IPS-20b (cell line): ENCODE data around the gene TSLP.
A peak's percentile ranks its signal among the peaks of the same experiment; 100 is the strongest.

Experiments used
- H3K27ac ChIP-seq: one replicate; pipeline ENCODE4 v1.5.1; 2013; ENCODE audit warnings: low read length
- H3K27me3 ChIP-seq: 2 replicates; pipeline ENCODE4 v1.6.1; 2013; ENCODE audit warnings: mild to moderate bottlenecking, low read length, inconsistent platforms; ENCODE audit not compliant: insufficient read depth
- H3K36me3 ChIP-seq: 2 replicates; pipeline ENCODE4 v1.6.1; 2013; ENCODE audit warnings: low read depth, mild to moderate bottlenecking, inconsistent platforms, low read length, moderate library complexity; ENCODE audit not compliant: insufficient read depth
- H3K4me1 ChIP-seq: 2 replicates; pipeline ENCODE4 v1.6.1; 2013; ENCODE audit warnings: mild to moderate bottlenecking, control low read depth, inconsistent platforms, low read length, moderate library complexity; ENCODE audit not compliant: insufficient read depth
- H3K4me3 ChIP-seq: 2 replicates; pipeline ENCODE4 v1.5.1; 2013; ENCODE audit warnings: mild to moderate bottlenecking, low read length, inconsistent platforms
- H3K9ac ChIP-seq: 2 replicates; pipeline ENCODE4 v1.6.1; 2013; ENCODE audit warnings: low read depth, mild to moderate bottlenecking, inconsistent platforms, low read length, moderate library complexity
- H3K9me3 ChIP-seq: 2 replicates; pipeline ENCODE4 v1.6.1; 2013; ENCODE audit warnings: mild to moderate bottlenecking, low read depth, low read length, inconsistent platforms; ENCODE audit not compliant: insufficient read depth

TSLP gene

GRCh38 chr5:111071413-111071812 is at the start of gene TSLP:
TSLP (plus strand) TSS chr5:111071713; CDS start chr5:111071891, 178 bp downstream.
- Histone ChIP-seq H3K9me3 (no peaks in the 10 kb centered on the region), H3K27me3 (peaks cover 84% of the 10 kb centered on the region), H3K4me3 (peak within 1 kb of the TSS; percentile 75), H3K27ac (no peak within 1 kb of the TSS), H3K36me3 (no peaks in the 10 kb centered on the region), H3K4me1 (peaks cover 6% of the 10 kb centered on the region; the same call in 1 of the 2 replicates), H3K9ac (peak within 1 kb of the TSS; percentile 51; the same call in 1 of the 2 replicates)

- no peaks in the 10 kb centered on the region for H3K9me3 ChIP-seq
- no peak overlapping the region for H3K27ac ChIP-seq
- H3K36me3 ChIP-seq, result no peaks in the 10 kb centered on the region
- no peaks in the 10 kb centered on the region for H3K4me1 ChIP-seq
- no peak overlapping the region for H3K4me3 ChIP-seq
- H3K9ac ChIP-seq, result no peak overlapping the region
- no peaks in the 10 kb centered on the region for H3K27me3 ChIP-seq
Measured at GRCh38 chr5:111022301-111022700, 49.2 kb upstream of the TSLP start.

- H3K4me1 ChIP-seq, result no peaks in the 10 kb centered on the region
- no peaks in the 10 kb centered on the region for H3K36me3 ChIP-seq
- H3K9me3 ChIP-seq, result no peaks in the 10 kb centered on the region
- H3K27ac ChIP-seq, result no peak overlapping the region
- no peaks in the 10 kb centered on the region for H3K27me3 ChIP-seq
- H3K4me3 ChIP-seq, result no peak overlapping the region
- no peak overlapping the region for H3K9ac ChIP-seq
Measured at GRCh38 chr5:111028865-111029264, 42.6 kb upstream of the TSLP start.

GRCh38 chr5:111043712-111044506 is 27.6 kb upstream of the TSLP start:
- no peak overlapping the region for H3K27ac ChIP-seq
- H3K27me3 ChIP-seq, result no peaks in the 10 kb centered on the region
- no peaks in the 10 kb centered on the region; the same call in 1 of the 2 replicates for H3K4me1 ChIP-seq
- H3K9me3 ChIP-seq, result no peaks in the 10 kb centered on the region
- H3K9ac ChIP-seq, result no peak overlapping the region
- no peaks in the 10 kb centered on the region for H3K36me3 ChIP-seq
- H3K4me3 ChIP-seq, result no peak overlapping the region

DNA sequence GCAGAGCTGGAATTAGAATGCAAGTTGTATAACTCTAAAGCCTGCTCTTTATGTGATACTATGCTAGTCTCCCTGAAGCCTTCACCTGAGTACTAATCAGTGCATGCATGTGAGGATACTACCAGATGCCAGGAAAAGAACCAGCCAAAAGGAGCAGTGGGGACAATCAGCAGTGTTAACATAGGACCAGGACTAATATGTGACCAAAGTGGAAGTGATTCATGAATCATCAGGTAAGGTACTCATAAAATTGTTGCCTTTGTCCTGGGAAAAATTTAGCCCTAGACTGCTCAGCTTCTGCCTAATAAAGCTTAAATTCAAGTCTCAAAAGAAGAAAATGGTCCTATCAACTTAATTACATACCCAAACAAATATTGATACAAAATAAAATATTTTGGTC is 13.4 kb upstream of the TSLP start:
- H3K9me3 ChIP-seq, result no peaks in the 10 kb centered on the region
- H3K9ac ChIP-seq, result no peak overlapping the region
- H3K27me3 ChIP-seq, result no peaks in the 10 kb centered on the region
- H3K36me3 ChIP-seq, result no peaks in the 10 kb centered on the region
- H3K27ac ChIP-seq, result no peak overlapping the region
- no peaks in the 10 kb centered on the region for H3K4me1 ChIP-seq
- no peak overlapping the region for H3K4me3 ChIP-seq

DNA sequence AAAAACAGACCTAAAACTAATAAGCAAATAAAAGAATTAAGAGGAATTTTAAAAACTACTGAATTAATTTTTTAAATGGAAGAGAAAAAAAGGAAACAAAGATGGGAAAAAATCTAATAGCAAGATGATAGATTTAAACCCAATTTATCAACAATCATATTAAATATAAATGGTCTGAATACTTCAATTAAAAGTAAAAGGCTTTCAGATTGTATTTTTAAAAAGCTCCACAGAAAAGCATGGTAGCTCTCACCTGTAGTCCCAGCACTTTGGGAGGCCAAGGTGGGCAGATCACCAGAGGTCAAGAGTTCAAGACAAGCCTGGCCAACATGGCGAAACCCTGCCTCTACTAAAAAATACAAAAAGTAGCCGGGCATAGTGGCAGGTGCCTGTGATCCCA is 11.3 kb upstream of the TSLP start:
- H3K4me1 ChIP-seq, result no peaks in the 10 kb centered on the region
- H3K27me3 ChIP-seq, result no peaks in the 10 kb centered on the region
- H3K4me3 ChIP-seq, result no peak overlapping the region
- no peaks in the 10 kb centered on the region for H3K36me3 ChIP-seq
- H3K9me3 ChIP-seq, result no peaks in the 10 kb centered on the region
- H3K9ac ChIP-seq, result no peak overlapping the region
- H3K27ac ChIP-seq, result no peak overlapping the region

DNA sequence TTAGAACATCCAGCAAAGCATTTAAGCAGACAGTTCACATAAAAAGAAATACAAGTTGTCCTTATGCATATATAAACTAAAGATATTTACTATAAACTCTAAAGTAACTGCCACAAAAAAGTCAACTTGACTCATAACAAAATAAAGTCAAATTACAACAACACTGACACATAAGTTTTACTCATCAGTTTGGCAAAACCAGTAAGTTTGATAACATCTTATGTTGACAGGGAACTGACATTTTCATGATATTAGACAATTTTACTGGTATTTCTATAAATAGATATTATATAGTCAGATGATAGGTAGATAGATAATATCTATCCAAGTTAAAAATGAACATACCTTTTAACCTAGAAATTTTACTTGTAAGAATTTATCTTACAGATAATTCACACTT is 9.9 kb upstream of the TSLP start:
- H3K9me3 ChIP-seq, result no peaks in the 10 kb centered on the region
- no peaks in the 10 kb centered on the region for H3K27me3 ChIP-seq
- no peaks in the 10 kb centered on the region for H3K4me1 ChIP-seq
- no peak overlapping the region for H3K27ac ChIP-seq
- H3K36me3 ChIP-seq, result no peaks in the 10 kb centered on the region
- no peak overlapping the region for H3K9ac ChIP-seq
- H3K4me3 ChIP-seq, result no peak overlapping the region

- H3K27me3 ChIP-seq, result peaks cover 16% of the 10 kb centered on the region
- H3K4me3 ChIP-seq, result no peak overlapping the region
- no peak overlapping the region for H3K27ac ChIP-seq
- no peaks in the 10 kb centered on the region for H3K9me3 ChIP-seq
- no peaks in the 10 kb centered on the region for H3K36me3 ChIP-seq
- H3K9ac ChIP-seq, result no peak overlapping the region
- no peaks in the 10 kb centered on the region for H3K4me1 ChIP-seq
Measured at GRCh38 chr5:111063709-111064322, 7.7 kb upstream of the TSLP start.

DNA sequence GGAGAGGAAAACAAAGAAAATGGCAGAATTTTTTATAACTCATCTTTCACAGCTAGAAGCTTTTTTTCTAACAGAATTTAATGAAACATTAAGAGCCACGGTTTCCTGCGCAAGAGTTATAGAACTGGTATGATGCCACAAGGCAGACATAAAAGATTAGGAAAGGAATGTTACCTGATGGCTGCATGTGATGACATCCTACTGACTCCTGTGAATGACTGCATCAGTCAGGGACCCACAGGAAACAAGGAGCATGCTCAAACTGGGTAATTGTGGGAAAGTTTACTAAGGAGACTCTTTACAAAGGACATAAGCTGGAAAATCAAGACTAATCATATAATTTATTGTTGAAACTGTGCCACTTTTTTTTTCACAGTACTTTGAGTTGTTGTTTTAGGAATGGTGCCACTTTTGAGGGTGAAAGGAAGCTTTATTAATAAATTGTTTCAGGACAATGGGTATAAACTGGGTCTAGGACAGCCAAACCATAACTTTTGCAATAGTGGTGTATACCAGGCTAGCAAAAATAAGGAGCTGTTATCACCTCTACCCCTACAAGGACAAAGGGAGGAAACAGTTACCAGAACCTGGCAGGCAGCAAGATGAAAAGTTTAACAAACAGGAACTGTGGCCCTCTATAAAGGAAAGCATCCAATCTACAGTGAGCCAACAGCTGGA is 5.1 kb upstream of the TSLP start:
- Histone ChIP-seq H3K36me3 (no peaks in the 10 kb centered on the region), H3K4me3 (no peak overlapping the region), H3K9me3 (no peaks in the 10 kb centered on the region), H3K4me1 (0 out of 2 replicates have a peak, but pooled peaks cover 6% of the 10 kb centered on the region), H3K27ac (no peak overlapping the region), H3K27me3 (peaks cover 42% of the 10 kb centered on the region), H3K9ac (no peak overlapping the region)

GRCh38 chr5:111068213-111068612 is 3.3 kb upstream of the TSLP start:
- Histone ChIP-seq H3K36me3 (no peaks in the 10 kb centered on the region), H3K27me3 (peaks cover 60% of the 10 kb centered on the region), H3K9ac (no peak overlapping the region), H3K4me3 (no peak overlapping the region), H3K9me3 (no peaks in the 10 kb centered on the region), H3K27ac (no peak overlapping the region), H3K4me1 (0 out of 2 replicates have a peak, but pooled peaks cover 6% of the 10 kb centered on the region)

DNA sequence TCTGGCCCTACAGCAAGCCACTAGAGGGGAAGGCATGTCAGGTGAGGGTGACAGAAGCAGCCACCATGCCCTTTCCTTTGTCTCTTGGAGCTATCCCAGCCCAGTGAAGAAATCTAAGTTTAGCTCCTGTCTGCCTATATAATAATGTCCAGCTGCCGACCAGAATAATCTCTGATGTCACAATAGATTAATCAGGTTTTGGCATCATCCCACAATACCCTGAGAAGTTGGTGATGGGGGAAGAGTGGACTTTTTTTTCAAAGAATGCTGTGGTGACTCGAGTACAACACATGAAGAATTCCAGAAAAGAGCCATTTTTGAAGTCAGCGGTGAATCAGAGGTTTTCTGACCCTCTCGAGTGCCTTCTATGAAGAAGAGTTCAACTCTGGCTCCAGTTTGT is 1.7 kb upstream of the TSLP start:
- Histone ChIP-seq H3K27me3 (peaks cover 76% of the 10 kb centered on the region), H3K4me1 (0 out of 2 replicates have a peak, but pooled peaks cover 6% of the 10 kb centered on the region), H3K4me3 (peak overlapping the region; percentile 75; the same call in 1 of the 2 replicates), H3K9ac (no peak overlapping the region), H3K27ac (no peak overlapping the region), H3K9me3 (no peaks in the 10 kb centered on the region), H3K36me3 (no peaks in the 10 kb centered on the region)
